Mesodermal cell (in vitro differentiated cells): ENCODE results near the gene CIITA.
A peak's percentile ranks its signal among the peaks of the same experiment; 100 is the strongest.

Source experiments
- H3K27ac ChIP-seq: 2 replicates; pipeline ENCODE4 v1.7.0; 2013; ENCODE audit warnings: mild to moderate bottlenecking, low read depth, low read length, moderate library complexity; ENCODE audit not compliant: severe bottlenecking
- H3K36me3 ChIP-seq: 2 replicates; pipeline ENCODE4 v1.7.1; 2013; ENCODE audit warnings: mild to moderate bottlenecking, low read length, moderate library complexity; ENCODE audit not compliant: control insufficient read depth, insufficient read depth
- H3K4me1 ChIP-seq: one replicate; pipeline ENCODE4 v1.7.1; 2013; ENCODE audit warnings: mild to moderate bottlenecking, low read length; ENCODE audit not compliant: insufficient read depth, control insufficient read depth, poor library complexity, severe bottlenecking
- H3K4me3 ChIP-seq: 2 replicates; pipeline ENCODE4 v1.7.0; 2013; ENCODE audit warnings: low read length, control low read depth, mild to moderate bottlenecking; ENCODE audit not compliant: insufficient read depth, poor library complexity, severe bottlenecking; ENCODE audit errors: extremely low read depth
- H3K9me3 ChIP-seq: 2 replicates; pipeline ENCODE4 v1.7.1; 2013; ENCODE audit warnings: mild to moderate bottlenecking, low read length, moderate library complexity; ENCODE audit not compliant: control insufficient read depth
- WGBS, 2 experiments: methylation state at CpG; one replicate each; pipeline ENCODE4 v1.1.5; 2013; ENCODE audit warnings: missing lambda C conversion rate in 2 of 2; ENCODE audit not compliant: insufficient coverage in 2 of 2; 5-methylcytosine and 5-hydroxymethylcytosine counted together

The CIITA gene

GRCh38 chr16:10946308-10946707 lies 69.3 kb downstream of the CIITA start:
- H3K36me3 ChIP-seq: no peaks in the 10 kb centered on the region
- peak overlapping the region; percentile 19 for H3K4me3 ChIP-seq

GRCh38 chr16:10947211-10947787 lies 70.3 kb downstream of the CIITA start:
- 71 to 81% methylated on average over 7 to 9 of the region's 10 CpGs for WGBS, 2 experiments
- no peak overlapping the region for H3K27ac ChIP-seq
- H3K4me3 ChIP-seq: no peak overlapping the region
- no peaks in the 10 kb centered on the region for H3K36me3 ChIP-seq
- H3K4me1 ChIP-seq: peaks cover 48% of the 10 kb centered on the region
- no peaks in the 10 kb centered on the region for H3K9me3 ChIP-seq

More at GRCh38 chr16:10946308-10946707, 69.3 kb downstream of the CIITA start:
- H3K9me3 ChIP-seq: no peaks in the 10 kb centered on the region
- peaks cover 45% of the 10 kb centered on the region for H3K4me1 ChIP-seq
- no peak overlapping the region for H3K27ac ChIP-seq
- WGBS, 2 experiments: 10 to 19% methylated on average over 1 to 2 of the region's 5 CpGs

DNA sequence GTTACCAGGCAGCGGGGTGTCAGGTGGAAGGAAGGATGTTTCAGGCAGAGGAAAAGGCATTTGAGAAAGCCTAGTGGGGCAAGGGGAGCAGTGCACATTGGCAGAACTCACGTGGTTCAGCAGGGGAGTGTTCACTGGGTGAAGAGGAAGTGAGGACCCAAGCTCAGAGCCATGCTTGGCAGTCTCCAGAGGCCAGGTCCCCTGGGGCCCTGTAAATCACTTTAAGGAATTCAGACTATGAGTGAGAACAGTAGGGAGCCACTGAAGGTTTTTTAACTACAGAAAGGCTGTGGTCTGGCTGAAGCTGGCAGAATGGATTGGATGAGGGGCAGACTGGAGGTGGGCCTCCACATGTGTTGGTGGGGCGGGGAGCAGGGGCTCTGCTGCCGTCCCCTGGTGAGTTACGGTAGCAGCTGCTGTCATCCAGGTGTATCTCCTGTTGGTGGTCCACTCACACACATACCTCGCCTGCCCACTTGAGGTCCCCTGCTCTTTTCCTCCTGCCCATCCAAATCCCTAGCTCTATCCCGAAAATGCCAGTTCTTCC lies 72.5 kb downstream of the CIITA start:
- WGBS, 2 experiments: 49 to 57% methylated on average over 6 to 7 of the region's 7 CpGs
- Histone ChIP-seq H3K9me3 (no peaks in the 10 kb centered on the region), H3K4me1 (peaks cover 57% of the 10 kb centered on the region), H3K27ac (no peak overlapping the region), H3K4me3 (no peak overlapping the region), H3K36me3 (no peaks in the 10 kb centered on the region)

GRCh38 chr16:10950393-10950792 lies 73.4 kb downstream of the CIITA start:
- 61 to 82% methylated on average over 2 to 3 of the region's 5 CpGs for WGBS, 2 experiments
- no peak overlapping the region for H3K27ac ChIP-seq

GRCh38 chr16:10951026-10951425 lies 74.0 kb downstream of the CIITA start:
- peaks cover 57% of the 10 kb centered on the region for H3K4me1 ChIP-seq
- H3K27ac ChIP-seq: no peak overlapping the region
- no peak overlapping the region for H3K4me3 ChIP-seq
- H3K9me3 ChIP-seq: no peaks in the 10 kb centered on the region
- 62 to 80% methylated on average over 2 to 4 of the region's 4 CpGs for WGBS, 2 experiments
- H3K36me3 ChIP-seq: no peaks in the 10 kb centered on the region

More at GRCh38 chr16:10950393-10950792, 73.4 kb downstream of the CIITA start:
- Histone ChIP-seq H3K4me3 (no peak overlapping the region), H3K9me3 (no peaks in the 10 kb centered on the region), H3K36me3 (no peaks in the 10 kb centered on the region), H3K4me1 (peaks cover 58% of the 10 kb centered on the region)

DNA sequence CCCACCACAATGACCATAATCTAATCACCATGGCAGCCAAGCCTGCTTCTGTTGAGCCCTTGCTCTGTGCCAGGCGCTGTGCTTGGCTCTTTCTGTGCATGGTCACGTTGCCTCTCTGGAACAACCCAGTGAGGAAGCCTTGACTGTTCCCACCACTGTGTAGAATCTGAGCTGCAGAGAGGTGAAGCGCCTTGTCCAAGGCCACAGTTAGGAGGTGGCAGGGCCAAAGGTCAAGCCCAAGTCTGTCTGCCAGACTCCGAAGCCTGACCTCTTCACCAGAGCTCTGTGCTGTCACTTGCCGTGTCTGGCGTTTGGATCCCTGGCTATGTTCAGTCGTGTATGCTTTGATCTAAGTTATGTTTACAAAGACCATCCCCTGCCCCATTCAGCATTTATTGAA lies 77.9 kb downstream of the CIITA start:
- Histone ChIP-seq H3K9me3 (no peaks in the 10 kb centered on the region), H3K4me1 (peaks cover 55% of the 10 kb centered on the region), H3K36me3 (peaks cover 10% of the 10 kb centered on the region), H3K4me3 (no peak overlapping the region), H3K27ac (no peak overlapping the region)
- WGBS, 2 experiments: 89 to 95% methylated on average over 6 to 7 of the region's 7 CpGs

DNA sequence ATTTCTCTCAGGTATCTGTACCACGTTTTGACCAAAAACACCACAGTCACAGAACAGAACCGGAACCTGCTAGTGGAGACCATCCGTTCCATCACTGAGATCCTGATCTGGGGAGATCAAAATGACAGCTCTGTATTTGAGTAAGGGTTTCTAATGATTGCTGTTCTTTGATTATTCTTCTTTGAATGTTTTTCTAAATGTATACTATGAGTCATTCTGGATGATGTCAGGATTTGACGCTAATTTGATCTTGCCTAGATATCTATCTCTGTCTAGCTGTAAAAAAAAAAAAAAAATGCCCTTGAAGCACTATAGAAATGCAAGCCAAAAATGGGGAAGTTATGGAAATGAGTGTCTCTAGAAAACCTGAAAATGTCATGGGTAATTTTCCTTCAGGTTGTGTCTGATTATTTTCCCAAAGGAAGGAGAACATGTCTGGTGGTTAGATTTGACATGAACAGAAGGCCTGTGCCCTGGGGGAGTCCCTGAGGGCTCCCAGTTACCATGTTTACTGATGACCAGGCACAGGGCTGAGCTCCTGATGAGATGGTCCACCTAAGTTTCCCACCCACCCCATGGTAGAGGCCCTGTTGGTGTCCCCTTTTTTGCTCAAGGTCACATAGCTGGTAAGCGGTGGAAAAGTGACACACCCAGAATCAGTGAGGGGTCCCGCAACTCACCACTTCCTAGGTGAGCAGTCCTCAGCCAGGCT lies 80.9 kb downstream of the CIITA start:
- H3K9me3 ChIP-seq: no peaks in the 10 kb centered on the region
- H3K4me3 ChIP-seq: no peak overlapping the region
- peaks cover 22% of the 10 kb centered on the region for H3K36me3 ChIP-seq
- 100% methylated on average over 1 of the region's 6 CpGs; no CpG with 5 or more reads in 1 of the 2 experiments for WGBS, 2 experiments
- peaks cover 63% of the 10 kb centered on the region for H3K4me1 ChIP-seq
- H3K27ac ChIP-seq: no peak overlapping the region

- 80 to 81% methylated on average over 1 to 4 of the region's 5 CpGs for WGBS, 2 experiments
- Histone ChIP-seq H3K4me1 (peaks cover 58% of the 10 kb centered on the region), H3K36me3 (peaks cover 31% of the 10 kb centered on the region), H3K9me3 (no peaks in the 10 kb centered on the region), H3K27ac (no peak overlapping the region), H3K4me3 (no peak overlapping the region)
Measured at GRCh38 chr16:10959161-10959560, 82.2 kb downstream of the CIITA start.

- H3K27ac ChIP-seq: peak overlapping the region; percentile 72
- 83 to 86% methylated on average over 5 of the region's 7 CpGs for WGBS, 2 experiments
- peaks cover 41% of the 10 kb centered on the region for H3K36me3 ChIP-seq
- H3K4me3 ChIP-seq: no peak overlapping the region
- H3K4me1 ChIP-seq: peaks cover 46% of the 10 kb centered on the region
- H3K9me3 ChIP-seq: no peaks in the 10 kb centered on the region
Measured at GRCh38 chr16:10961231-10961630, 84.2 kb downstream of the CIITA start.

GRCh38 chr16:10964039-10964890 lies 87.3 kb downstream of the CIITA start:
- H3K9me3 ChIP-seq: no peaks in the 10 kb centered on the region
- no peak overlapping the region for H3K4me3 ChIP-seq
- peaks cover 29% of the 10 kb centered on the region for H3K4me1 ChIP-seq
- H3K36me3 ChIP-seq: peaks cover 43% of the 10 kb centered on the region
- WGBS, 2 experiments: 39 to 43% methylated on average over 14 to 16 of the region's 20 CpGs
- H3K27ac ChIP-seq: no peak overlapping the region
